Stimulated activated naive B cell treated with anti-CD40 and anti-IgM and Interleukin-4, amounts not matched to agents 10 μg/mL and 1 μg/mL and 100 μg/mL, for 72 hours (primary cell): ENCODE measurements around the gene PDE11A.

Experiments used
- ATAC-seq, 2 donors: fragments of 150-1000 bp; cut with Tn5 transposase; replicated peaks; 2 replicates each; pipeline ENCODE4 v1.10.0; 2021; ENCODE audit warnings: moderate library complexity in 1 of 2
- DNase-seq: peaks from one replicate; pipeline ENCODE4 v3.0.0; 2021
- H3K27ac Mint-ChIP-seq: one replicate; pipeline ENCODE4 v1.8.0; 2022; ENCODE audit warnings: mild to moderate bottlenecking, mixed read lengths
- H3K27me3 Mint-ChIP-seq, 2 donors: one replicate each; pipeline ENCODE4 v1.8.0; 2022; ENCODE audit warnings: mixed read lengths in 2 of 2
- H3K36me3 Mint-ChIP-seq, 2 donors: one replicate each; pipeline ENCODE4 v1.8.0; 2022; ENCODE audit warnings: mixed read lengths in 2 of 2, mild to moderate bottlenecking in 1 of 2
- H3K4me1 Mint-ChIP-seq, 2 donors: one replicate each; pipeline ENCODE4 v1.8.0; 2022; ENCODE audit warnings: mixed read lengths in 2 of 2, mild to moderate bottlenecking in 1 of 2
- H3K4me3 Mint-ChIP-seq, 2 donors: one replicate each; pipeline ENCODE4 v1.8.0; 2022; ENCODE audit warnings: mild to moderate bottlenecking in 2 of 2, mixed read lengths in 2 of 2, moderate library complexity in 1 of 2
- H3K9me3 Mint-ChIP-seq, 2 donors: one replicate each; pipeline ENCODE4 v1.8.0; 2022; ENCODE audit warnings: mixed read lengths in 2 of 2, mild to moderate bottlenecking in 1 of 2

Gene PDE11A

GRCh38 chr2:177631680-177632079 is 440.9 kb downstream of the PDE11A start:
- no peaks in the 10 kb centered on the region for H3K36me3 Mint-ChIP-seq
- DNase-seq (no peak), ATAC-seq (no peak)
- no peak overlapping the region for H3K27ac Mint-ChIP-seq
- H3K27me3 Mint-ChIP-seq: peaks cover 0 to 2% of the 10 kb centered on the region in 2 donors
- peaks cover 0 to 1% of the 10 kb centered on the region in 2 donors for H3K9me3 Mint-ChIP-seq
- no peak overlapping the region for H3K4me3 Mint-ChIP-seq
- peaks cover 20 to 70% of the 10 kb centered on the region in 2 donors for H3K4me1 Mint-ChIP-seq

- DNase-seq: no peak
- H3K4me3 Mint-ChIP-seq: no peak overlapping the region
- peaks cover 0 to 4% of the 10 kb centered on the region in 2 donors for H3K27me3 Mint-ChIP-seq
- no peaks in the 10 kb centered on the region for H3K9me3 Mint-ChIP-seq
- no peaks in the 10 kb centered on the region for H3K36me3 Mint-ChIP-seq
- peak overlapping the region; percentile 32 for H3K27ac Mint-ChIP-seq
- peaks cover 16 to 54% of the 10 kb centered on the region in 2 donors for H3K4me1 Mint-ChIP-seq
- ATAC-seq: peak; percentile 10 to 33
These were observed 443.1 kb downstream of the PDE11A start for GRCh38 chr2:177629357-177630024.

GRCh38 chr2:177628831-177629230 is 443.7 kb downstream of the PDE11A start:
- H3K9me3 Mint-ChIP-seq: no peaks in the 10 kb centered on the region
- H3K27ac Mint-ChIP-seq: no peak overlapping the region
- H3K4me1 Mint-ChIP-seq: peaks cover 13 to 47% of the 10 kb centered on the region in 2 donors
- no peak overlapping the region for H3K4me3 Mint-ChIP-seq
- H3K27me3 Mint-ChIP-seq: peaks cover 0 to 4% of the 10 kb centered on the region in 2 donors
- DNase-seq (no peak), ATAC-seq (no peak)
- no peaks in the 10 kb centered on the region for H3K36me3 Mint-ChIP-seq

- peak; percentile 77 to 78 for ATAC-seq
- DNase-seq: no peak
- H3K4me3 Mint-ChIP-seq: peak overlapping the region in 1 of 2 donors; percentile 23
These were observed 446.6 kb downstream of the PDE11A start for GRCh38 chr2:177625744-177626650.

GRCh38 chr2:177622521-177622920 is 450.1 kb downstream of the PDE11A start:
- DNase-seq (no peak), ATAC-seq (no peak)
- Mint-ChIP-seq H3K27me3 (peaks cover 0 to 4% of the 10 kb centered on the region in 2 donors), H3K27ac (no peak overlapping the region), H3K9me3 (no peaks in the 10 kb centered on the region), H3K4me1 (peaks cover 4 to 24% of the 10 kb centered on the region in 2 donors), H3K36me3 (no peaks in the 10 kb centered on the region), H3K4me3 (no peak overlapping the region)

More at GRCh38 chr2:177625744-177626650, 446.6 kb downstream of the PDE11A start:
- H3K27ac Mint-ChIP-seq: peak overlapping the region; percentile 31
- no peaks in the 10 kb centered on the region for H3K36me3 Mint-ChIP-seq
- H3K9me3 Mint-ChIP-seq: no peaks in the 10 kb centered on the region
- peaks cover 0 to 4% of the 10 kb centered on the region in 2 donors for H3K27me3 Mint-ChIP-seq
- peaks cover 6 to 25% of the 10 kb centered on the region in 2 donors for H3K4me1 Mint-ChIP-seq

GRCh38 chr2:177619986-177620385 is 452.6 kb downstream of the PDE11A start:
- H3K9me3 Mint-ChIP-seq: peaks cover 0 to 2% of the 10 kb centered on the region in 2 donors
- no peak overlapping the region for H3K4me3 Mint-ChIP-seq
- no peaks in the 10 kb centered on the region for H3K36me3 Mint-ChIP-seq
- DNase-seq (no peak), ATAC-seq (no peak)
- H3K27ac Mint-ChIP-seq: no peak overlapping the region
- peaks cover 6 to 15% of the 10 kb centered on the region in 2 donors for H3K4me1 Mint-ChIP-seq
- H3K27me3 Mint-ChIP-seq: no peaks in the 10 kb centered on the region

GRCh38 chr2:177619461-177619860 is 453.1 kb downstream of the PDE11A start:
- Mint-ChIP-seq H3K27ac (peak overlapping the region; percentile 100), H3K36me3 (no peaks in the 10 kb centered on the region), H3K9me3 (peaks cover 0 to 2% of the 10 kb centered on the region in 2 donors), H3K4me3 (peak overlapping the region in 1 of 2 donors; percentile 97), H3K4me1 (peaks cover 6 to 15% of the 10 kb centered on the region in 2 donors), H3K27me3 (no peaks in the 10 kb centered on the region)
- no peak for ATAC-seq
- DNase-seq: no peak

GRCh38 chr2:177618255-177619253 is 454.0 kb downstream of the PDE11A start:
- peak; percentile 96 to 97 for ATAC-seq
- peaks cover 0 to 2% of the 10 kb centered on the region in 2 donors for H3K9me3 Mint-ChIP-seq
- peak overlapping the region; percentile 100 for H3K27ac Mint-ChIP-seq
- DNase-seq: peak; percentile 85
- H3K27me3 Mint-ChIP-seq: no peaks in the 10 kb centered on the region
- H3K4me3 Mint-ChIP-seq: peak overlapping the region; percentile 97 to 98
- H3K4me1 Mint-ChIP-seq: peaks cover 6 to 15% of the 10 kb centered on the region in 2 donors
- no peaks in the 10 kb centered on the region for H3K36me3 Mint-ChIP-seq

- no peaks in the 10 kb centered on the region for H3K36me3 Mint-ChIP-seq
- peaks cover 6 to 15% of the 10 kb centered on the region in 2 donors for H3K4me1 Mint-ChIP-seq
- H3K27ac Mint-ChIP-seq: peak overlapping the region; percentile 100
- peak overlapping the region; percentile 97 to 98 for H3K4me3 Mint-ChIP-seq
- no peak for ATAC-seq
- H3K27me3 Mint-ChIP-seq: no peaks in the 10 kb centered on the region
- no peak for DNase-seq
- peaks cover 0 to 2% of the 10 kb centered on the region in 2 donors for H3K9me3 Mint-ChIP-seq
These were observed 454.7 kb downstream of the PDE11A start for GRCh38 chr2:177617849-177618248.

GRCh38 chr2:177616731-177617130 is 455.8 kb downstream of the PDE11A start:
- ATAC-seq: no peak
- Mint-ChIP-seq H3K4me3 (no peak overlapping the region), H3K9me3 (peaks cover 0 to 2% of the 10 kb centered on the region in 2 donors), H3K36me3 (no peaks in the 10 kb centered on the region), H3K27ac (no peak overlapping the region), H3K27me3 (no peaks in the 10 kb centered on the region), H3K4me1 (peaks cover 6 to 15% of the 10 kb centered on the region in 2 donors)
- no peak for DNase-seq

GRCh38 chr2:177616066-177616465 is 456.5 kb downstream of the PDE11A start:
- H3K9me3 Mint-ChIP-seq: peaks cover 0 to 2% of the 10 kb centered on the region in 2 donors
- H3K27me3 Mint-ChIP-seq: no peaks in the 10 kb centered on the region
- ATAC-seq (no peak), DNase-seq (no peak)
- H3K4me3 Mint-ChIP-seq: no peak overlapping the region
- peaks cover 6 to 15% of the 10 kb centered on the region in 2 donors for H3K4me1 Mint-ChIP-seq
- H3K36me3 Mint-ChIP-seq: no peaks in the 10 kb centered on the region
- H3K27ac Mint-ChIP-seq: no peak overlapping the region

GRCh38 chr2:177612659-177613058 is 459.9 kb downstream of the PDE11A start:
- Mint-ChIP-seq H3K27ac (no peak overlapping the region), H3K4me3 (no peak overlapping the region), H3K9me3 (peaks cover 5 to 8% of the 10 kb centered on the region in 2 donors), H3K4me1 (peaks cover 0 to 2% of the 10 kb centered on the region in 2 donors), H3K27me3 (no peaks in the 10 kb centered on the region), H3K36me3 (peaks cover 6% of the 10 kb centered on the region in 2 donors)
- no peak for ATAC-seq
- DNase-seq: no peak

- Mint-ChIP-seq H3K9me3 (peaks cover 8% of the 10 kb centered on the region in 2 donors), H3K27ac (no peak overlapping the region), H3K27me3 (no peaks in the 10 kb centered on the region), H3K4me3 (no peak overlapping the region), H3K4me1 (peaks cover 0 to 2% of the 10 kb centered on the region in 2 donors), H3K36me3 (peaks cover 8% of the 10 kb centered on the region in 2 donors)
- ATAC-seq (no peak), DNase-seq (no peak)
These were observed 461.2 kb downstream of the PDE11A start for GRCh38 chr2:177611310-177611886.
